Measurements from ENCODE around the gene FILIP1L. TPM values are rescaled to one million over a fixed set of nuclear protein-coding genes. Genes with fewer than 3 reads are reported as not detected.
A peak's percentile ranks its signal among the peaks of the same experiment; 100 is the strongest.

The FILIP1L gene
- total RNA-seq, 4 donors from 2014 or later = 113 to 149 (median 122) TPM

GRCh38 chr3:99837715-99838114 lies 276.6 kb downstream of the FILIP1L start:
- no peak for TF ChIP-seq CTCF (IDR thresholded peaks at IDR 0.05)
- no peak for TF ChIP-seq POLR2AphosphoS5 (IDR thresholded peaks at IDR 0.05)
- no peak for TF ChIP-seq EP300 (IDR thresholded peaks at IDR 0.05)
- no peak for TF ChIP-seq POLR2A (IDR thresholded peaks at IDR 0.05)
- no peak overlapping the region for H3K27ac ChIP-seq
- no peak for ATAC-seq
- peaks cover 0 to 6% of the 10 kb centered on the region in 2 donors for H3K36me3 ChIP-seq
- no peak overlapping the region for H3K4me3 ChIP-seq
- H3K4me1 ChIP-seq = peaks cover 0 to 24% (median 0%) of the 10 kb centered on the region in 3 donors
- H3K9me3 ChIP-seq = no peaks in the 10 kb centered on the region
- 73 to 83% methylated on average over 1 of the region's 1 CpG for WGBS, 2 donors (ENCODE audit: low coverage in 1 of 2)
- H3K27me3 ChIP-seq = no peaks in the 10 kb centered on the region

DNA sequence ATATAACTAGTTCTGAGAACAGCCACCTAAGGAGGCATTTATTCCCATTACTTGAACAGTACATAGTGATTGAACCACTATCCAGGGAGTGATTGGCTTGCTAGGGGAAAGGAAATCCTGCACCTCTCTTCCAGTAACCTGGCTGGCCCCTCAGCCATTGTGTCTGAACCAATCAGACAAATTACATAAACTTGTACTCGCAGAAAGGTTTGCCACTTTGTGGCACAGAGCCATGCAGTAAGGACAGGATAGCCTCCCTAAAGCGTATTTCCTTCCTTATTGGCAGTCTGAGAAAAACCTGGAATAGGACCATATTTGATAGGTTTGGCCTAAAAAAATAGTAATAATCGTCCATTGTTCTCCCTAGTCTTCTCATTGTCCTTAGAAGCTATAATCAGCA lies 277.6 kb downstream of the FILIP1L start:
- no peak overlapping the region for H3K27ac ChIP-seq
- H3K27me3 ChIP-seq = no peaks in the 10 kb centered on the region
- peaks cover 0 to 30% (median 0%) of the 10 kb centered on the region in 3 donors for H3K4me1 ChIP-seq
- H3K4me3 ChIP-seq = no peak overlapping the region
- 66 to 80% methylated on average over 3 of the region's 3 CpGs for WGBS, 2 donors (ENCODE audit: low coverage in 1 of 2)
- TF ChIP-seq EP300 (IDR thresholded peaks at IDR 0.05) (no peak), POLR2A (IDR thresholded peaks at IDR 0.05) (no peak), POLR2AphosphoS5 (IDR thresholded peaks at IDR 0.05) (no peak), CTCF (IDR thresholded peaks at IDR 0.05) (no peak)
- H3K36me3 ChIP-seq = peaks cover 0 to 6% of the 10 kb centered on the region in 2 donors
- ATAC-seq = no peak
- H3K9me3 ChIP-seq = no peaks in the 10 kb centered on the region

GRCh38 chr3:99834211-99834957 lies 279.9 kb downstream of the FILIP1L start:
- TF ChIP-seq POLR2AphosphoS5 (IDR thresholded peaks at IDR 0.05) (no peak), CTCF (IDR thresholded peaks at IDR 0.05) (no peak), EP300 (IDR thresholded peaks at IDR 0.05) (no peak), POLR2A (IDR thresholded peaks at IDR 0.05) (no peak)
- Histone ChIP-seq H3K27ac (no peak overlapping the region), H3K4me1 (peaks cover 0 to 30% (median 0%) of the 10 kb centered on the region in 3 donors), H3K27me3 (no peaks in the 10 kb centered on the region), H3K36me3 (peaks cover 0 to 6% of the 10 kb centered on the region in 2 donors), H3K4me3 (no peak overlapping the region), H3K9me3 (no peaks in the 10 kb centered on the region)
- ATAC-seq = no peak
- WGBS, 2 donors (ENCODE audit: low coverage in 1 of 2) = 85 to 92% methylated on average over 2 of the region's 2 CpGs

GRCh38 chr3:99833617-99834205 lies 280.6 kb downstream of the FILIP1L start:
- H3K9me3 ChIP-seq = no peaks in the 10 kb centered on the region
- no peak overlapping the region for H3K4me3 ChIP-seq
- no peaks in the 10 kb centered on the region for H3K27me3 ChIP-seq
- peaks cover 0 to 30% (median 0%) of the 10 kb centered on the region in 3 donors for H3K4me1 ChIP-seq
- H3K27ac ChIP-seq = peak overlapping the region in 1 of 4 donors; percentile 10
- peaks cover 0 to 6% of the 10 kb centered on the region in 2 donors for H3K36me3 ChIP-seq
- 47 to 64% methylated on average over 4 of the region's 4 CpGs for WGBS, 2 donors (ENCODE audit: low coverage in 1 of 2)
- TF ChIP-seq POLR2A (IDR thresholded peaks at IDR 0.05) (no peak), POLR2AphosphoS5 (IDR thresholded peaks at IDR 0.05) (no peak), EP300 (IDR thresholded peaks at IDR 0.05) (no peak), CTCF (IDR thresholded peaks at IDR 0.05) (no peak)
- ATAC-seq = no peak
